ENCODE data around the gene DDX39B.
A peak's percentile ranks its signal among the peaks of the same experiment; 100 is the strongest.

GRCh38 chr6:31580807-31581433, 39.1 kb upstream of the DDX39B start:
- peak; percentile 95 for TF ChIP-seq CTCF (IDR thresholded peaks at IDR 0.05; ENCODE audit: low read length)
- no peak for TF ChIP-seq EZH2 (IDR thresholded peaks at IDR 0.05; ENCODE audit: borderline replicate concordance, low read length)
